Measurements from ENCODE around the gene DMXL1.

The DMXL1 gene

DNA sequence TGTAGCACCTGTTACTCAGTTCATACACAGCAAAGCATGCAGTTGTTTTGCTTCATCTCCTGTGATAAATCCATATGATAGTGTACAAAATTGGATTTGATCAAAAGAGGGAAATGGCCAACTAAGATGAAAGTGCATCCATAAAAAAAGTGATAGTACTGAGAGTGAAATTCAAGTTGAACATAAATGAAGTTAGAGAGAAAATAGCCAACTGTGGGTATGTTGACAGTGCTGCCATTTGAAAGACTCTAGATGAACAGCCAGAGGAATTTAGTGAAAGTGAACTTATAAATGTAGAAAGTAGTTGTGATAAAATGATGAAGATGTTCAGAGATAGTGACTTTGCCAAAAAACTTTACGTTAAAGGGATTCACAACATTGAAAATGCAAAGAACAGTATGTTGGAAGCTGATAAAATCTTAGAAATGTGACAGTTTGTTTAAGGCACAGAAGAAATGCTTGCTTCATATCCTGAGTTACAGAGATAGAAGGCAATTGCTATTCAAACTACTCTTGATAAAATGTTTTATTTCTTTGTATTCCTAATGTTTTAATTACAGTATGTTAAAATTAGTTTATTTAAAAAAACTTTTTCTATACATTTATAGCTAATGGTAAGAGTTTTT is 119.7 kb downstream of the DMXL1 start:
- Histone ChIP-seq H3K36me3 (ENCODE audit: insufficient read depth) (no peaks in the 10 kb centered on the region), H4K20me1 (ENCODE audit: insufficient read depth) (no peaks in the 10 kb centered on the region), H3K27ac (no peak overlapping the region), H3K79me2 (ENCODE audit: insufficient read depth, low read depth) (no peaks in the 10 kb centered on the region), H3K4me1 (ENCODE audit: low read depth, poor library complexity, severe bottlenecking) (no peaks in the 10 kb centered on the region), H2AFZ (ENCODE audit: low read depth) (no peak overlapping the region), H3K4me3 (IDR thresholded peaks at IDR 0.05; ENCODE audit: insufficient read depth, low read depth, low read length) (no peak overlapping the region), H3K9ac (no peak overlapping the region), H3K4me2 (no peak overlapping the region), H3K27me3 (ENCODE audit: insufficient read depth, low read depth) (no peaks in the 10 kb centered on the region)
- TF ChIP-seq, protein P1, sequence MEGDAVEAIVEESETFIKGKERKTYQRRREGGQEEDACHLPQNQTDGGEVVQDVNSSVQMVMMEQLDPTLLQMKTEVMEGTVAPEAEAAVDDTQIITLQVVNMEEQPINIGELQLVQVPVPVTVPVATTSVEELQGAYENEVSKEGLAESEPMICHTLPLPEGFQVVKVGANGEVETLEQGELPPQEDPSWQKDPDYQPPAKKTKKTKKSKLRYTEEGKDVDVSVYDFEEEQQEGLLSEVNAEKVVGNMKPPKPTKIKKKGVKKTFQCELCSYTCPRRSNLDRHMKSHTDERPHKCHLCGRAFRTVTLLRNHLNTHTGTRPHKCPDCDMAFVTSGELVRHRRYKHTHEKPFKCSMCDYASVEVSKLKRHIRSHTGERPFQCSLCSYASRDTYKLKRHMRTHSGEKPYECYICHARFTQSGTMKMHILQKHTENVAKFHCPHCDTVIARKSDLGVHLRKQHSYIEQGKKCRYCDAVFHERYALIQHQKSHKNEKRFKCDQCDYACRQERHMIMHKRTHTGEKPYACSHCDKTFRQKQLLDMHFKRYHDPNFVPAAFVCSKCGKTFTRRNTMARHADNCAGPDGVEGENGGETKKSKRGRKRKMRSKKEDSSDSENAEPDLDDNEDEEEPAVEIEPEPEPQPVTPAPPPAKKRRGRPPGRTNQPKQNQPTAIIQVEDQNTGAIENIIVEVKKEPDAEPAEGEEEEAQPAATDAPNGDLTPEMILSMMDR (conservative IDR thresholded peaks at IDR 0.05; ENCODE audit: low read depth, low read length) = no peak

DNA sequence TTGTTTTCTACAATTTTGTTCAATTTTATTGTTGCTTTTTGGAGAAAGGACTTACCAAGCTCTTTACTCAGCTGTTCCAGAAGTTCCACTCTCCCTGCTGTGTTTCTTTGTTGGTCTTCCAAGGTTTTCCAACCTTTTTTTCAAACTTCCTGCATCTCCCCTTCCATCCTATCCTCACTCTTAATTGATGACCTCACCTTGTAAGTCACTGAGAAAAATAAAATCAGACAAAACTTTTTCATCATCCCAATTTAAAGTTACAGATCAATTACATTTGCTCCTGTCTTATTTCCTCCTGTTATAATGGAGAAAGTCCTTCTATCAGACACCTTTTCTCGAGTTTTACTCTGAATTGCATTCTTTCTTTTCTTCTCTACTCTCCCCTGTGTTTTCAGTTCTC is 121.1 kb downstream of the DMXL1 start:
- Histone ChIP-seq H3K4me2 (no peak overlapping the region), H3K36me3 (ENCODE audit: insufficient read depth) (no peaks in the 10 kb centered on the region), H3K9ac (no peak overlapping the region)

DNA sequence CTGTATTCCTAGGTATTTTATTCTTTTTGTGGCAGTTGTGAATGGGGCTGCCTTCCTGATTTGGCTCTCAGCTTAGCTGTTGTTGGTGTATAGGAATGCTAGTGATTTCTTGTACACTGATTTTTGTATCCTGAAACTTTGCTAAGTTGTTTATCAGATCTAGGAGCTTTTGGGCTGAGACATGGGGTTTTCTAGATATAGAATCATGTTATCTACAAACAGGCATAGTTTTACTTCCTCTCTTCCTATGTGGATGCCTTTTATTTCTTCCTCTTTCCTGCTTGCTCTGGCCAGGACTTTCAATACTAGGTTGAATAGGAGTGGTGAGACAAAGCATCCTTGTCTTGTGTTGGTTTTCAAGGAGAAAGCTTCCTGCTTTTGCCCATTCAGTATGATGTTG is 129.9 kb downstream of the DMXL1 start:
- Histone ChIP-seq H3K36me3 (ENCODE audit: insufficient read depth) (no peaks in the 10 kb centered on the region), H3K4me2 (no peak overlapping the region), H4K20me1 (ENCODE audit: insufficient read depth) (no peaks in the 10 kb centered on the region), H3K27ac (no peak overlapping the region), H3K27me3 (ENCODE audit: insufficient read depth, low read depth) (no peaks in the 10 kb centered on the region), H2AFZ (ENCODE audit: low read depth) (no peak overlapping the region), H3K4me1 (ENCODE audit: low read depth, poor library complexity, severe bottlenecking) (no peaks in the 10 kb centered on the region), H3K4me3 (IDR thresholded peaks at IDR 0.05; ENCODE audit: insufficient read depth, low read depth, low read length) (no peak overlapping the region), H3K9ac (no peak overlapping the region), H3K79me2 (ENCODE audit: insufficient read depth, low read depth) (no peaks in the 10 kb centered on the region)
- TF ChIP-seq, protein P1 (conservative IDR thresholded peaks at IDR 0.05; ENCODE audit: low read depth, low read length) = no peak

More for the DNA sequence above, 121.1 kb downstream of the DMXL1 start:
- TF ChIP-seq, protein P1 (conservative IDR thresholded peaks at IDR 0.05; ENCODE audit: low read depth, low read length) = no peak
- no peaks in the 10 kb centered on the region for H3K27me3 ChIP-seq (ENCODE audit: insufficient read depth, low read depth)
- H2AFZ ChIP-seq (ENCODE audit: low read depth) = no peak overlapping the region
- no peaks in the 10 kb centered on the region for H3K79me2 ChIP-seq (ENCODE audit: insufficient read depth, low read depth)
- H3K4me3 ChIP-seq (IDR thresholded peaks at IDR 0.05; ENCODE audit: insufficient read depth, low read depth, low read length) = no peak overlapping the region
- H3K4me1 ChIP-seq (ENCODE audit: low read depth, poor library complexity, severe bottlenecking) = no peaks in the 10 kb centered on the region
- H4K20me1 ChIP-seq (ENCODE audit: insufficient read depth) = no peaks in the 10 kb centered on the region
- H3K27ac ChIP-seq = no peak overlapping the region

DNA sequence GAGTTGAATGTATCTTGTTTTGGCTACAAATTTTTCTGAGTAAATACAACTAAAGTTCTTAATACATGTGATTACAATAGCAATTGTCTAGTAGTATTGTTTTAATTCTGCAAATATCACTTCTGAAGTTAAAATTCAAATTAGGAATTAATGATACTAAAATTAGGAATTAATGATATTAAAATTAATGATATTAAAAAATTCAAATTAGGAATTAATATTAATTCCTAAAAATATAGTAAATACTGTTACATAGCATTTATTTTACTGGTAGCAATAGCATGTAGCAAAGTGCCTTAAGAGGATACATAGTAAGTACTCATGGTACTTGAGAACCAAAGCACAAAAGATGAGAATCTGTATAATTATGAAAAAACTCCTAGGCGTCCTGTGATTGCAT is 136.2 kb downstream of the DMXL1 start:
- no peak overlapping the region for H2AFZ ChIP-seq (ENCODE audit: low read depth)
- no peaks in the 10 kb centered on the region for H4K20me1 ChIP-seq (ENCODE audit: insufficient read depth)
- no peak overlapping the region for H3K4me3 ChIP-seq (IDR thresholded peaks at IDR 0.05; ENCODE audit: insufficient read depth, low read depth, low read length)
- H3K9ac ChIP-seq = no peak overlapping the region
- no peak overlapping the region for H3K27ac ChIP-seq
- H3K79me2 ChIP-seq (ENCODE audit: insufficient read depth, low read depth) = no peaks in the 10 kb centered on the region
- H3K36me3 ChIP-seq (ENCODE audit: insufficient read depth) = no peaks in the 10 kb centered on the region
- H3K4me2 ChIP-seq = no peak overlapping the region
- H3K27me3 ChIP-seq (ENCODE audit: insufficient read depth, low read depth) = no peaks in the 10 kb centered on the region
- H3K4me1 ChIP-seq (ENCODE audit: low read depth, poor library complexity, severe bottlenecking) = no peaks in the 10 kb centered on the region
- TF ChIP-seq, protein P1 (conservative IDR thresholded peaks at IDR 0.05; ENCODE audit: low read depth, low read length) = no peak

Data from KMS-11 (cell line).